GM21737 (cell line): ENCODE measurements around the gene NT5M.
"Not testable (repeated sequence)": the region's sequence is repeated elsewhere in the genome, so short reads cannot be mapped to it uniquely, and the experiment has no call there.

ENCODE experiments used
- ATAC-seq: cut with Tn5 transposase; IDR thresholded peaks from one replicate; pipeline ENCODE4 v1.9.1; 2021; ENCODE audit warnings: mild to moderate bottlenecking, moderate library complexity; ENCODE audit not compliant: unreplicated experiment

Gene NT5M

DNA sequence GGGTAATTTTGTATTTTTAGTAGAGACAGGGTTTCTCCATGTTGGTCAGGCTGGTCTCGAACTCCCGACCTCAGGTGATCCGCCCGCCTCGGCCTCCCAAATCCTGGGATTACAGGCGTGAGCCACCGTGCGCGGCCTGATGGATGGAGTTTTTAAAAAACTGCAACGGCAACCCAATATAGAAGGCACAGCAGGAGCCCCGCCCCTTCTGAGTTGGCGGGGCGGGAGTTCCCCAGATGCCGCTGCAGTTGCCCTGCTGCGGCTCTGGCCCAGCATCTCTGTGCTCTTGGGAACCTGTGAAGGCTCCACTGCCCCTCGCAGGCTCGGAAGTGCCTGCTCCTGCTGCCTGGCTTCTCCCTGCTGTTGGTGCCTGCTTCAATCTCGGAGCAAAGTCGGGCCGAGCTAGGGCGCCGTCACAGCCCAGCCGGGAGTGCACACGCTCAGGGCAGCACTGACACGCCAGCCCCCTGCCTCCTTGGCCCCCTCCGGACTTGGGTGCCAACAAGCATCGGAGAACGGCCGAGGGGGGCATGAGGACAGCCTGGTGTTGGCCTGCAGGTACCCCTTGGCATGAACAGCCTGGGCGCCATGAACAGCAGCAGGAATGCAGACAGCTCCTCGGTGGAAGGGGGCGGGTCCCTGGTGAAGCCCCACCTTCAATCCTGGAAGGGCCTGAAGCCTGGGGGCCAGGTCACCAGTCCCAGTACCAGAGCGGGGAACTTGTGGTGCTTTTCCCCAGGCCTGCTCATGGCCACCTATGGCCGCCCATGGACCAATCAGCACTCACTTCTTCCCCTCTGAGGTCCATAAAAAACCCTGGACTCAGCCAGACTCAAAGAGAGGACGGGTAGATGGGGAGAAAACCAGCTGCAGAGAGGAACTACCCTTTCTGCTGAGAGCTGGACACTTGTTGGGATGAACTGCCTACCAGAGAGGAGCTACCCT is 2.3 kb upstream of the NT5M start:
- no peak for ATAC-seq

DNA sequence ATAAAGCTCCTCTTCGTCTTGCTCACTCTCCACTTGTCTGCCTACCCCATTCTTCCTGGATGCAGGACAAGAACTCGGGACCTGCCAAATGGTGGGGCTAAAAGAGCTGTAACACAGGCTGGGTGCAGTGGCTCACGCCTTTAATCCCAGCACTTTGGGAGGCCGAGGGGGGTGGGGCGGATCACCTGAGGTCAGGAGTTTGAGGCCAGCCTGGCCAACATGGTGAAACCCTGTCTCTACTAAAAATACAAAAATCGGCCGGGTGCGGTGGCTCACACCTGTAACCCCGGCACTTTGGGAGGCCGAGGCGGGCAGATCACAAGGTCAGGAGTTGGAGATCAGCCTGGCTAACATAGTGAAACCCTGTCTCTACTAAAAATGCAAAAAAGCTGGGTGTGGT is 1.5 kb upstream of the NT5M start:
- not testable (repeated sequence) for ATAC-seq

DNA sequence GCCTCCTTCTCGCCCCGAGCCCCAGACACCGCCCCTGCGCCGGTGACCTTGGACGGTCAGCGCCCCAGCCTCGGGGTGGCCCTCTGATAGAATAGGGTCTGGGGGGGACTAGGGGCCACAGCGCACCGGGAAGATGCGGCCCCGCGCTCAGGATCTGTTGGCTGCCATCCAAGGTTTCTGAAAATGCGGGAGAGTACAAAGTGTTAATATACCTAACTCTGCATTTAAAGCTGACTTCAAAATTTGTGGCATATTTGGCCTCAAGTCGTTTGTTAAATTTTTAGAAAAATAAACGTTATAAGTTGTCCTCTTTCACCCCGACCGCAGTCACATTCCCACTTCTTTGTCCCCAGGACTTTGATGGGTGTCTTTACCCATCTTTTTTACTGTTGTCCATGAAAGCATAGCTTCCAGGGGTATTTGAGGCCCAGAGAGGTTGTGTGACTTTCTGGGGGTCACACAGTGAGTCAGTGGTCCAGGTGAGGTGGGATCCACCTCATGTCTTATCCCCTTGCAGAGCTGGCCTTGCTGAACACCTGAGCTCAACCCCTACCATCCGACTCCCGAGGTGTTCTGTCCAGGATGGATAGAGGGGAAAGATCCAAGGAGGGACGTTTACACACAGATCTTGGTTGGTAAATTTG is 796 bp downstream of the NT5M start:
- no peak for ATAC-seq

DNA sequence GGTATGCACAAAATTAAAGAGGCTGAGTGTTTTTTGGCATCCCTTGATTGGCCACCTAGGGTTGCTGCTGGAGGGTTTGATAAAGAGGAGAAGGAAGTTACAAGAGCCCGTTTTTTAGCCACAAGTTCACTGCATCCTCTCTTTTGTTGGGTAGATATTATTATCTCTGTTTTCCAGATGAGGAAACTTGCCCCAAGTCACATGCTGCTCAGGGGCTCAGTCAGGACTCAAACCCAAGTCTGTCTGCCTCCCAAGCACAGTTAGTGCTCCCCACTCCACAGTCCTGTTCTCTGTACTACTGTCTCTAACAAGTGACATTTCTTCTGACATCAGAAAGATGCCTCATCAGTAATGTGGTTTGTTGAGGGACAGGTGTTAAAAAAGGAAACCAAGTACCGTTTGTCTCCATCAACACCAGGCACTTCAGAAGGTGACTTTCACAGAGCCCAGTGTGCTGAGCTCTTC is 1.4 kb downstream of the NT5M start:
- no peak for ATAC-seq

DNA sequence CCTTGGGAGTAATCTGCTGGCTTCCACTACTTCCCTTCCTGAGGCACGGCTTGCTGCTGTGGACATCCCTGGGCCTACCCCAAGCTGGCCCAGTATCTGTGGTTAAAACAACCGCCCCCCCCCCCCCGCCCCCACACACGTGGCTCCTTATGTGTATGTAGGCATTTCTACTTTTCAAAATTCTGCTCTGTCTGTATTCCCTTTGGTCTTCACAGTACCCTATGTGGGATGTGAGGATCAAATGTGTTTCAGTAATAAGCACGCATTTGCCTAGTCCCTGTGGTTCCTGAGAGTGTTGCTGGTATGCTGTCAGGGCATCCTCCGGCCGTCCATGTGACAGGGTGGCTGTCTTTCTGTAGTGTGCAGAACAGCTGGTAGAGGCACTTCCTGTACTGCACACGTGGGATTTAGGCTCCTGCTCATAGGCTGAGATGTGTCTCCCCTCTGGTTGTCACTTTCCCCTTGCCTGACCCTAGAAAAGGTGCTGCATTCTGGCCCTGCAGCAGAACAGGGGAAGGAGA is 2.2 kb downstream of the NT5M start:
- peak; percentile 59 for ATAC-seq

DNA sequence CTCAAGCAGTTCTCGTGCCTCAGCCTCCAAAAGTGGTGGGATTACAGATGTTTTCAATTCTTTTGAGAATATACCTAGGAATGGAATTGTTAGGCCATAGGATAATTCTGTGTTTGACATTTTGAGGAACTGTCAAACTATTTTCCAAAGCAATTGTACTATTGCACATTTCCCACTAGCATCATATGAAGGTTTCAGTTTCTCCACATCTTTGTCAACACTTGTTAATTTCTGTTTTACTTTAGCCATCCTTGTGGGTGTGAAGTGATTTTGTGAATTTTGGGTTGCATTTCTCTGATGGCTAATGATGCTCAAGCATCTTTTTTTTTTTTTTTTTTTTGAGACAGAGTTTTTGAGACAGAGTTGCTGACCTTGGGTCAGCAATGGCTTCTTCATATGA is 6.2 kb downstream of the NT5M start:
- ATAC-seq, result no peak

DNA sequence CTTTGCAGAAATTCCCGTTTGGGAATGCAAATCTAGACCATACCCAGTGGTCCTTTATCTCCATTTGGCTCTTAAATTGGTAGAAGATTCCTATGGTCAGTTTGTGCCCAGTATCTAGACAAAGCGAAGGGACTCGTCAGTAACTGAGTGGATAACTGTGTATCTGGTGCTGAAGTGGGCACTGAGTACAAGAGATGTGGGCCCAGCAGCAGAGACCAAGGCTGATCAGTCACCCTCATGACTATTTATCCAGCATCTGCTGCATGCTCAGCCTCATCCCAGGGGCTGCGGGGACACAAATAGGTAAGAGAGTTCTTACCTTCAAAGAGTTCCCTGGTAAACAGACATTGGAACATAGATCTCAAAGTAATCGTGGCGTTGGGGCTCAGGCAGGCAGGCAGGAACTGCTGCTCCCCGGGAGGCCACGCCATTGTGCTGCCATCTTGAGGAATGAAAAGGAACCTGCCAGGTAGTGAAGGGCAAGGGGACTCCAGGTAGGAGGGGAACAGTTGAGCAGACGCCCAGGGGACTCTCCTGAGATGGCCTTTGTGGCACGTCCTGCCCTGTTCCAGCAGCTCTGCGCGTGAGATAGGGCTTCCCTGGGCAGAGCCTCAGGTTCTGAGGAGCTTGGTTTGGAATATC is 10.3 kb downstream of the NT5M start:
- ATAC-seq, result no peak

DNA sequence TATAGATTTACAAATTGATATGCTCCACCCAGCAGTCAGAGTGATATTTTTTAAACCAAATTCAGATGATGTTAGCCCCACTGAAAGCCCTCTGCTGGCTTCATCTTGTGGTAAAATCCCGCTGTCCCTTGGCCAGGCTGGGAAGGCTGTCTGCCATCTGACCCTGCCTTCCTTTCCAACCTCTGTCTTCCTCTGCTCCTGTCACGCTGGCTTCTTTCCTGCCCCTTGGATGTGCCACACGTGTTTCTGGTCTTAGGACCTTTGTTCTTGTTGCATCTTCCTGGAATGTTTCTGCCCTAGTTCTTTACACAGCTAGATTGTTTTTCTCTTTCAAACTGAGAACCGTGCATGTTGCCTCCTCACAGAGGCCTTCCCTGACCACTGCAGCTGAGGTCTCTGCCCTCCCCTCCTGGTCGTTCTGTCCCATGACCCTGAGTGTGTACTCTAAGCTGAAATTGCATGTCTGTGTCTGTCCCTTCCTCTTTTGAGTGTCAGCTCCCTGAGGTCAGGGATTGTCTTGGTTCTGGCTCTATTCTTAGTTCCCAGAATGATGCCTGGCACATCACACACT is 11.4 kb downstream of the NT5M start:
- no peak for ATAC-seq

DNA sequence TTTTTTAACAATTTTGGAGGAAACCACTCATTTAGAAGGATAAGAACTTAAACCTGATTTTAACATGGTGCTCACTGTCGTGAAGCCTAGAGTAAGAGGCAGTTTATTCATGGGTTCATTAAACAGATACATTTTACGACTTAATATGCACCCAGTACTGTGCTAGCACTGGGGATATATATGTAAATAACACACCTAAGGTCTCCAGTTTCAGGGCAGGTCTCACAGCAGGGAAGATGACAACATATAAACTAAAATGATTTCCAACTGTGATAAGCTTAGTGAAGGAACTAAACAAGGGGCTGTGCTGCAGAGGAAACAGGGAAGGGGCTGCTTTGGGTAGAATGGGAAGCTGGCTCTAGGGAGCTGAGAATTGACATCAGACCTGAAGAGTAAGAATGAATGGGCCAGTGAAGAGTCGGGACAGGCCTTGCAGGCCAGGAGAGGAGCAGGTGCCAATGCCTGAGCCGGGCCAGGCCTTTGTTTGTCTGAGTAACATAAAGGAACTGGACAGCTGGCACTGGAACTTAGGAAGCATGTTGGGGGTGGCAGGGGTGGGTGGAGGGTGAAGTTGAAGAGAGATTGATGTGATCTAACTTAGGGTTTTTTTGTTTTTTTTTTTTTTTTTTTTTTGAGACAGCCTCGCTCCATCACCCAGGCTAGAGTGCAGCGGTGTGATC is 12.1 kb downstream of the NT5M start:
- ATAC-seq, result no peak

DNA sequence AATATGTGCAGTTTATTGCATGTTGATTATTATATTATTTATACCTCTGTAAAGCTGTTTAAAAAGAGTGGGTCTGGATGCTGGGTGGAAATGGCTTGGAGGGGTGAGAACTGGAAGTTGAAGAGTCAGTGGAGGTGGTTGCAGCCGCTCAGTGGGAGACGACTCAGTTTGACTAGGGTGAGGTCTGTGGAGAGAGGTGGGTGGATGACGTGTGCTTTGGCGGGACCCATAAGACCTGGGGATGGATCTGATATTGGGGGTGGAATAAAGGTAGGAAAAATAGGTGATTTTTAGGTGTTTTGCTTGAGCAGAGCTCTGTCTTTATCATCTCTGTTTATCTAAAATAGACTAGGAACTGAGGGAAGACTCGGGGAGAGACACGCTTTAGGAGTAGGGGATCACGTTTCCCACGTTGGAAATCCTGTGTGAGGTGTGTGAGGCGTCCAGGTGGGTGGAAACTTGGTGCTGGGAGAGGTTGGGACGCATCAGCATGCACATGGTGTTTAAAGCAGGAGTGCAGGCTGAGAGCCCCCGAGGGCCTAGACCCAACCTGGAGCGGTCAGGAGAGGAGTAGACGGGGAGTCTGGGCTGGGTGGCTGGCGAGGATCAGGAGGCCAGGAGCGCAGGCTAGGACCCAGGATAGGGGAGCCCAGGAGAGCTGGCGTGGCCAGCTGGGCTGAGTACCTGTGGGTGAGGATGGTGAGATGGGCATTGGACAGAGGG is 17.2 kb downstream of the NT5M start:
- ATAC-seq, result no peak

DNA sequence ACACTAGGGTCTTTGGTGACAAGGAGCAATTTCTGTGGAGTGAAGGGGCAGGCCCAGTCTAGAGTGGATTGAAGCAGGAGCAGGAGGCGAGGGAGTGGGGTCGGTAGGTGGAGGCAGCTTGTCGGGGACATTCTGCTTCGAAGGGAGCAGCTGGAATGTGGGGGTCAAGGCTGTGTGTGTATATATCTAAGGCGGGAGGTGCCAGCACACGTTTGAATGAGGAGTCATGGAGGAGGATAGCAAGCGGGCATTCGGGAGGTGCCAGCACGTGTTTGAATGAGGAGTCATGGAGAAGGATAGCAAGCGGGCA is 17.7 kb downstream of the NT5M start:
- ATAC-seq, result no peak

DNA sequence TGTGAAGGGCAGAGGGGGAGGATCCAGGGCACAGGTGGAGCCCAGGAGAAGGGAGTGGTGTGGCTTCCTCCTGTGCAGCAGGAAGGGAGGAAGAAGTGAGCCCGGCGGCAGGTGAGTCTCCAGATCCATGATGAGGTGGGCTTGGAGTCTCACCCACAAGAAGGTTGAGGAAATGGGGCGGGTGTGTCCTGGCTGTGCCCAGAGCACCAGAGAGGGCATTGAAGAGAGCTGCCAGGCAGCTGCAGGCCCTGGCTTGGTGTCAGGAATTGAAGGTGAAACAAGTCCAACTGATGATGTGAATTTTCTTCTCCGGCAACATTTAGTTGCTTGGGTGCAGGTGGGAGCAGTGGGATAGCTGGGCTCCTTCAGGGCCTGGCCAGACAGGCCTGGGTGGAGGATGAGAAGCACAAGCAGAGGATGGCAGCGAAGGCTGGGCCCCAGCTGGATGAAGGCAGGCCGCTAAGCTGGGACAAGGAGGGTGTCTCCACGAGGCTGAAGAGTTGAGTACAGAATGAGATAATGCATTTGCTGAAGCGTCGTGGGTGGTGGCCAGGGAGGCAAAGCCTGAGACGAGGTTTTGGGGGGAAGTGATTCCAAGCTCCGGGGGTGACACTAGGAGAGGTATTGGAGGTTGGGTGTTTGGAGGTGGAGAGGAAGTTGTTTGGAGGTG is 18.3 kb downstream of the NT5M start:
- ATAC-seq, result no peak

DNA sequence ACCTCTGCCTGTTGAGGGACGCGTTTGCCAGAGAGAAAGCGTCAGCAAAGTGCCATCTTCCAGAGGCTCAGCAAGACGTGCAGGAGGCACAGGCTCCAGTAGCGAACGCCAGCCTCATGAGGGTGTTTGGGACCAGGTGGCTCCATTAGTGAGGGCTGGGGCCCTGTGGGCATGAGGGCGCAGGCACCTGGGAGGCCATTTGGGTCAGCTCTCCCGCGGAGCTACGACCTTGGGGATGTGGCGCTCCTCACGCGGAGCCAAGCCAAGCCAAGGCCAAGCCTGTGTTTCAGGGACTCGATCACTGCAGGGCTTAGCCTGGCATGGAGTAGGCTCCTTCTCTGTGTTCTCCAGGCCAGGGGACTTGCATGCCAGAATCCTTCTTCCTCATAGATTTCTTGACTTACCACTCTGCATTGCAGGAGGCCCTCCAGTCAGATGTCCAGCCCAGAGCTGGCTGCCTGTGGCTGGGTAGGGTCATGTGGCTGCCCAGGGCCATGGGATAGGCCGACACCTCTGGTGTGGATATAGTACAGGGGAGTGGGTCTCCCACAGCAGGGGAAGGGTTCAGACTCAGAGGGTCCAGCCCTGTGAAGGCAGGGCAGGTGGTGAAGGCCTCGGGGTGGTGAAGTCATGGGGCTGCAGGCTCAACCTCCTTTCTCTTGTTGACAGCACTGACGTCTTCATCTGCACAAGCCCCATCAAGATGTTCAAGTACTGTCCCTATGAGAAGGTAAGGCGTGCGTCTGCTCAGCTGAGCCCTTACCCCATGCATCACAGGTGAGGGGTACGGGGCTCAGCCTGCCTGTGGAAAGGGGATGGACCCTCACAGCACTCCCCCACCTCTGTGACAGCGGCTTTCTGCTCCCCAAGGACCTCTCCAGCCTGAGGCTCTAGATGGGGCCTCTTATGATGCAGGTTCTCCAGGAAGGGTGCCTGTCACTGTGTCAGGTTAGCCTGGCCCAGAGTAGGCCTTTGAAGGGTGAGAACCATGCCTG is 19.6 kb downstream of the NT5M start:
- ATAC-seq, result no peak

DNA sequence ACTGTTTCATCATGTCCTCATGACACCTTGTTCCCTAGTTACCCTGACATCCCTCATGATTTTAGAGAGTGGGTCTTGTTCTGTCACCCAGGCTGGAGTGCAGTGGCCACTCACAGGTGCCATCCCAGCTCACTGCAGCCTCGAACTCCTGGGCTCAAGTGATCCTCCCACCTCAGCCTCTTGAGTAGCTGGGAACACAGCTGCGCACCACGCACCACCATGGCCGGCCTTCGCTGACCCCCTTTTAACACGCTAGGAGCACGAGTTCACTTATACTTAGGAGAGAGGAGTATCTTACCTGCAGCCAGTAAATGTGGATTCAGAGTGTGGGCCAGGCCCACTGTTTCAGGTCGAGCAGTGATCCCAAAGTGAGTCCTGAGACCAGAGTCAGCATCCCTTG is 21.4 kb downstream of the NT5M start:
- ATAC-seq, result no peak

DNA sequence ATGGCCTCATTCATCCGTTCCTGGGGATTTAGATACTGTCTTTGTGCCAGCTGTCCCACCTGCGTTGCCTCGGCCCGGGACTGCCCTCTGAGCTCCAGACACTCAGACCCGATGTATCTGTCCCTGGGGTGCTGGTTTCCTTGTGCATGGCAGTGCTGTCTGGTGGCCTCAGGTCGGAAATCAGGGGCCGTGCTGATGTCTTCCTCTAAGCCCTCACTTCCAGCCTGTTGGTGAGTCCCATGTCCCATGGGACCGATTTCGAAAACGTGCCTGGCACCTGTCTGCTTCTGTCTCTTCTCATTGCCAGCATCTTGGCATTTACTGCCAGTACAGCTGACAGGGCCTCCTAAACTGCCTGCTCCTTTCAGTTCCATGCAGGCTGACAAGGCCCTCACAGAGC is 22.1 kb downstream of the NT5M start:
- no peak for ATAC-seq

DNA sequence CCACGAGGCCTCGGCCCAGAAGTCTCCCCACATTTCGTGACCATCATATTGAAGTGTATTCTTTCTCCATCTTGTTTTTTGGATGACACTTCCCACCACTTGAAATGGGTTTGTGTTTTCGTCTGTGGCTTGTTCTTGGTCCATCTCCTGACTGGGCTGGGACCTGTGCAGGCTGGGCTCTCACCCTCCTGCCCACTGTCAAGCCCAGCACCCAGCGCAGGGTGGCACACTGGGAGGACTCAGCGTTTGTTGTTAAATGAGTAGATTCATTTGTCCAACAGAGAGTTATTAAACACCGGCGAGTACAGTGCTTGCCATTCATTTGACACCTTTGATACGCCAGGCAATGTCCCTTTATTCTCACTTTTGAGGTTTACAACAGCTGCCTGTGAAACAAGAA is 22.6 kb downstream of the NT5M start:
- ATAC-seq, result no peak

DNA sequence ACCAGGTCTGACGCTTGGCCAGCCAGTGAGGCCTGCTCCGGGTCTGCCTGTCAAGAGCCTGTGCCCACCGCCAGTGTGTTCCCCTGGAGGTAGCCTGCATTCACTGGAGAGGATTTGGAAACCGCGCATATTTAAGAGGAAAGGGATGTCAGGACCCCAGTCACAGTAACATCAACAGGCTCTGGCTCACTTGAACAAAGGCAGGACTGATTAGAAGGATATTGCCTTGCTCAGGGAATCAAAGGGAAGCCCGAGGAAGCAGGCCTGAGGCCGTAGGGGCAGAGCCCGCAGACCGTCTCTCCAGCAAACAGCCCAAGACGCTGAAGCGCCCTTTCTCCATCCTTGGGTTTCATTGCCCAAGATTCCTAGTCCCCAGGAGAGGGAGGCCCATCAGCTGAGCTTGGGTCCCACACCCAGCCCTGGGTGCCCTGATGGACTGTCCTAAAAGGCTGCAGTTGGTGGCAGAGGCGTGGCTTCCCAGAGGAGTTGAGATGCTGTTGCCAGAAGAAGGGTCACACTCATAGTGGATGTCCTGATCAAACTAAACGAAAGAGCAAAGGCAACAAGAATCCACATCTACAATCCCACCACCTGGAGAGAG is 23.2 kb downstream of the NT5M start:
- ATAC-seq, result no peak

DNA sequence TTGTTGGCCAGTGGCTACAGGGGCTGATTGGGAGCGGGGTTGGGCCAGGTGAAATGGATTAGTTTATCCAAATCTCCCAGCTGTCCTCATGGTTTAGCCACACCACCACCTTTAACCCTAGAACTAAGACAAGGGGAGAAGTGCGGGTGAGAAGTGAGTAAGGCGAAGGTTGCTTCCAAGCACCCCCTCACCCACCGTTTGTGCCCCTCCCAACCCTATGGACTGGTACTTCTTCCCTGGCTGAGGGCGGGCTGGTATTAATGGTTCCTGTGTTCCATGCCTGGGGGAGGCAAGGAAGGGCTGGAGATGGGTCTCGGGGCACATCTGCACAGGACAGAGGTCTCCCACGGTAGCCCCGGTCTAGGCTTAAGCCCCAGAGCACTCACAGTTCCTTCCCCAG is 25.1 kb downstream of the NT5M start:
- no peak for ATAC-seq
